HepG2 (cell line): ENCODE measurements around the gene GALNT5. TPM values are rescaled to one million over a fixed set of nuclear protein-coding genes. Genes with fewer than 3 reads are reported as not detected.
"Not testable (repeated sequence)": the region's sequence is repeated elsewhere in the genome, so short reads cannot be mapped to it uniquely, and the experiment has no call there.

ENCODE experiments used
- ATAC-seq: fragments of 200-7000 bp; cut with Tn5 transposase; 3 replicates; pipeline ENCODE4 v1.9.1; 2020; ENCODE audit warnings: mild to moderate bottlenecking, moderate library complexity
- BruUV-seq: library from RNA; stranded (reverse); fragments of 400-500 nt; replicated peaks from 2 replicates; lab custom pipeline; 2021; lab: Mats Ljungman, UMichigan
- CTCF ChIA-PET: fragments of 300-600 bp; formaldehyde crosslinking; extraction: SDS; loops from one replicate; lab custom pipeline; 2021; ENCODE audit warnings: low total read pairs, inconsistent platforms, low intra/inter-chr PET ratio; lab: Yijun Ruan, JAX
- POLR2A ChIA-PET: fragments of 350-600 bp; sonication (Branson Sonifier 250); formaldehyde crosslinking; loops from one replicate; lab custom pipeline; 2020; ENCODE audit warnings: antibody characterized with exemption, inconsistent platforms; lab: Yijun Ruan, JAX
- DNase-seq: peaks from one replicate; pipeline ENCODE4 v3.0.0-alpha.2; 2015; ENCODE audit warnings: low spot score
- FAIRE-seq: peaks from 3 replicates; lab custom pipeline; 2011; peaks lifted over from hg19 to GRCh38; lab: Jason Lieb, UNC
- H2AFZ ChIP-seq: one replicate; pipeline ENCODE4 v1.6.1; 2011; ENCODE audit warnings: low read length, inconsistent platforms
- H3K27ac ChIP-seq: fragments of 300-600 bp; 3 replicates; pipeline ENCODE4 v1.8.0; 2011; ENCODE audit warnings: mixed run types, mild to moderate bottlenecking, mixed read lengths, low read length, inconsistent platforms; ENCODE audit not compliant: insufficient read depth; ENCODE audit errors: extremely low read length
- H3K27me3 ChIP-seq, 2 experiments: fragments of 200-600 bp in 1 of 2; 2 replicates in 1 of 2; 3 replicates in 1 of 2; pipeline versions ENCODE4 v1.6.0 to v1.8.0; 2011; ENCODE audit warnings: low read length in 2 of 2, mild to moderate bottlenecking in 2 of 2, moderate library complexity in 2 of 2, inconsistent platforms in 1 of 2; ENCODE audit not compliant: insufficient read depth in 2 of 2, control insufficient read depth in 1 of 2
- H3K36me3 ChIP-seq, 2 experiments: fragments of 200-600 bp in 1 of 2; replicated peaks in 1 of 2; 2 replicates in 1 of 2; 3 replicates in 1 of 2; pipeline versions ENCODE4 v1.5.1 to v1.8.0; 2011; ENCODE audit warnings: low read length in 2 of 2, inconsistent platforms in 1 of 2; ENCODE audit not compliant: insufficient read depth in 2 of 2, control insufficient read depth in 1 of 2
- H3K4me1 ChIP-seq: 2 replicates; pipeline ENCODE4 v1.5.1; 2012; ENCODE audit warnings: low read length, inconsistent platforms; ENCODE audit not compliant: insufficient read depth
- H3K4me2 ChIP-seq: 2 replicates; pipeline ENCODE4 v1.6.0; 2011; ENCODE audit warnings: low read depth, low read length, inconsistent platforms
- H3K4me3 ChIP-seq, 3 experiments: fragments of 200-600 bp in 1 of 3; sonication (generic), shearing (Covaris generic) in 1 of 3; replicated peaks in 1 of 3; 2 replicates each; pipeline ENCODE4 v1.5.1; 2011 to 2016; ENCODE audit warnings: low read length in 3 of 3, inconsistent platforms in 2 of 3, low read depth in 2 of 3, mild to moderate bottlenecking in 2 of 3, control low read depth in 1 of 3, mixed read lengths in 1 of 3; ENCODE audit not compliant: insufficient read depth in 1 of 3
- H3K79me2 ChIP-seq: one replicate; pipeline ENCODE4 v1.6.1; 2011; ENCODE audit warnings: low read length, inconsistent platforms; ENCODE audit not compliant: insufficient read depth
- H3K9ac ChIP-seq: 2 replicates; pipeline ENCODE4 v1.6.0; 2011; ENCODE audit warnings: mild to moderate bottlenecking, low read depth, low read length, inconsistent platforms; ENCODE audit not compliant: insufficient read depth
- H3K9me3 ChIP-seq: 2 replicates; pipeline ENCODE4 v1.5.1; 2012; ENCODE audit warnings: mild to moderate bottlenecking, low read length
- H4K20me1 ChIP-seq: 2 replicates; pipeline ENCODE4 v1.6.0; 2011; ENCODE audit warnings: inconsistent platforms, mild to moderate bottlenecking, low read length, moderate library complexity; ENCODE audit not compliant: insufficient read depth
- KDM3A ChIP-seq: IDR thresholded peaks from 2 replicates; pipeline ENCODE4 v1.6.1; 2018; ENCODE audit warnings: low read depth, missing compliant biosample characterization
- LRRFIP1 ChIP-seq: sonication (generic); formaldehyde crosslinking; conservative IDR thresholded peaks from 2 replicates; pipeline ENCODE4 v1.4.0; 2020; ENCODE audit warnings: missing genetic modification reagents
- PRPF4 ChIP-seq: fragments of 200-400 bp; formaldehyde crosslinking; IDR thresholded peaks from 2 replicates; pipeline ENCODE4 v1.6.1; 2016; ENCODE audit warnings: low read length, low read depth; ENCODE audit not compliant: poor library complexity, severe bottlenecking
- RARG ChIP-seq: sonication (generic); formaldehyde crosslinking; IDR thresholded peaks from 2 replicates; pipeline ENCODE4 v1.4.0; 2020; ENCODE audit warnings: low read depth, mild to moderate bottlenecking, missing genetic modification reagents
- ZNF768 ChIP-seq: sonication (generic); formaldehyde crosslinking; IDR thresholded peaks from 2 replicates; pipeline ENCODE4 v1.4.0; 2020; ENCODE audit warnings: missing genetic modification reagents
- ZNF772 ChIP-seq: sonication (generic); formaldehyde crosslinking; IDR thresholded peaks from 2 replicates; pipeline ENCODE4 v1.5.0; 2020; ENCODE audit warnings: mild to moderate bottlenecking, missing genetic modification reagents
- WGBS: methylation state at CpG from one replicate; pipeline ENCODE4 v1.1.6; 2017; ENCODE audit warnings: low lambda C conversion rate; 5-methylcytosine and 5-hydroxymethylcytosine counted together
- in situ Hi-C: cut with HindIII; loops from 2 replicates; pipeline ENCODE4 v1.10.0; 2017; ENCODE audit warnings: low pct_unique_long_range_greater_than_20kb; ENCODE audit not compliant: extremely low pct_ligation_motif_present
- intact Hi-C: fragments of 100-400 bp; cut with micrococcal nuclease; formaldehyde crosslinking; loops from one replicate; pipeline ENCODE4 v1.10.0; 2022; ENCODE audit not compliant: unreplicated experiment
- polyA plus RNA-seq, 8 experiments: library from polyadenylated mRNA; depleted of rRNA in 3 of 8; stranded (reverse) in 7 of 8; unstranded in 1 of 8; fragments of >200 nt; fragmentation: Illumina TruSeq in 4 of 8; extraction: Trizol in 4 of 8; gene quantifications; 2 replicates each; pipeline versions ENCODE4 v1.2.1 to v1.2.3, GENCODE V29; 2011 to 2016; ENCODE audit warnings: low read depth in 4 of 8, missing spikeins in 1 of 8, mixed read lengths in 1 of 8; ENCODE audit not compliant: insufficient read depth in 1 of 8
- total RNA-seq, 5 experiments: library from RNA; depleted of rRNA; stranded (reverse); fragments of >200 nt; fragmentation: Illumina TruSeq; extraction: Trizol; gene quantifications; 2 replicates each; pipeline ENCODE4 v1.2.3, GENCODE V29; 2016; ENCODE audit warnings: low read depth in 1 of 5

The GALNT5 gene
- total and polyA plus RNA-seq, 2 of the 13 experiments (the other 11 are each of a cell fraction or from before 2014, with no cell fraction given): not detected

- TF ChIP-seq LRRFIP1 (CRISPR knock-in tag) (no peak), KDM3A (no peak), ZNF772 (CRISPR knock-in tag) (no peak), ZNF768 (CRISPR knock-in tag) (no peak)
Measured at GRCh38 chr2:157221394-157221988, 36.0 kb upstream of the GALNT5 start (continued).

- FAIRE-seq (no peak), DNase-seq (no peak), ATAC-seq (no peak)
- no peak overlapping the region for H3K4me2 ChIP-seq
- H3K27ac ChIP-seq: no peak overlapping the region
- H2AFZ ChIP-seq: no peak overlapping the region
- in situ Hi-C loops (no loop called here), intact Hi-C loops (no loop called here)
- no peaks in the 10 kb centered on the region for H3K79me2 ChIP-seq
- ChIA-PET POLR2A (no interaction called here), CTCF (no interaction called here)
- no peak for TF ChIP-seq RARG
- no peak for TF ChIP-seq PRPF4
- H3K4me1 ChIP-seq: no peaks in the 10 kb centered on the region
- no peaks in the 10 kb centered on the region for H4K20me1 ChIP-seq
- no TSS peak for BruUV-seq
- H3K9ac ChIP-seq: no peak overlapping the region
- H3K4me3 ChIP-seq: no peak overlapping the region
- H3K36me3 ChIP-seq: no peaks in the 10 kb centered on the region
- H3K27me3 ChIP-seq: no peaks in the 10 kb centered on the region
- H3K9me3 ChIP-seq: 0 out of 2 replicates have a peak, but pooled peaks cover 5% of the 10 kb centered on the region
- 31% methylated on average over 5 of the region's 5 CpGs for WGBS
Measured at GRCh38 chr2:157223624-157224205, 33.8 kb upstream of the GALNT5 start.

- DNase-seq, H3K36me3 ChIP-seq, H3K4me1 ChIP-seq, CTCF ChIA-PET, H3K4me3 ChIP-seq, FAIRE-seq, H4K20me1 ChIP-seq, H3K27ac ChIP-seq, H3K9me3 ChIP-seq, BruUV-seq, H3K79me2 ChIP-seq, POLR2A ChIA-PET, H2AFZ ChIP-seq, intact Hi-C loops, in situ Hi-C loops, H3K27me3 ChIP-seq, H3K4me2 ChIP-seq, H3K9ac ChIP-seq, ATAC-seq: not testable (repeated sequence)
- WGBS: 4% methylated on average over 2 of the region's 2 CpGs
Measured at GRCh38 chr2:157224448-157224847, 33.1 kb upstream of the GALNT5 start.
